NK-92 (cell line): ENCODE results near the gene NOD2.

Experiments used
- DNase-seq: peaks from one replicate; lab custom pipeline; 2025; ENCODE audit not compliant: unreplicated experiment; lab: John Stamatoyannopoulos, UW

The NOD2 gene

GRCh38 chr16:50712956-50713355 lies 19.6 kb downstream of the NOD2 start:
- no peak for DNase-seq

- DNase-seq = no peak
Observed at GRCh38 chr16:50717091-50717490, 23.7 kb downstream of the NOD2 start.

DNA sequence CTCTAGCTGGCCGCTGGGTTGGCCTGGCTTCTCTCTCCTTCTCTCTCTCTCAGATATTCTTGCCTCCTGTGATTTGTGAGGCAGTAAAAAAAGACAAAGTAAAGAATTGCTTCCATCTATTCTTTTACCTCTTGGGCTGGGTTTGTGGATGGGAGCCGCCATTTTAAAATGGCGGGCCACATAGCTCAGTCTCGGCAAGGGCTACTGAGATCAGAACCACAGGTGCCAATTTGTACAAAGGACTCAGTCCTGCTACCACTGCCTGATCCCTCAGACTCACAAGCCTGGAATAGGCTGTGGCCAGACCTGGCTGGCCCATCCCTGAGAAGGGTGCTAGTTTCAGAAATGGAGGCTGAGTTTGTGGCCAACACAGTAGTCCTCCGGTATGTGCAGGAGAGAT lies 24.1 kb downstream of the NOD2 start:
- DNase-seq = no peak

DNA sequence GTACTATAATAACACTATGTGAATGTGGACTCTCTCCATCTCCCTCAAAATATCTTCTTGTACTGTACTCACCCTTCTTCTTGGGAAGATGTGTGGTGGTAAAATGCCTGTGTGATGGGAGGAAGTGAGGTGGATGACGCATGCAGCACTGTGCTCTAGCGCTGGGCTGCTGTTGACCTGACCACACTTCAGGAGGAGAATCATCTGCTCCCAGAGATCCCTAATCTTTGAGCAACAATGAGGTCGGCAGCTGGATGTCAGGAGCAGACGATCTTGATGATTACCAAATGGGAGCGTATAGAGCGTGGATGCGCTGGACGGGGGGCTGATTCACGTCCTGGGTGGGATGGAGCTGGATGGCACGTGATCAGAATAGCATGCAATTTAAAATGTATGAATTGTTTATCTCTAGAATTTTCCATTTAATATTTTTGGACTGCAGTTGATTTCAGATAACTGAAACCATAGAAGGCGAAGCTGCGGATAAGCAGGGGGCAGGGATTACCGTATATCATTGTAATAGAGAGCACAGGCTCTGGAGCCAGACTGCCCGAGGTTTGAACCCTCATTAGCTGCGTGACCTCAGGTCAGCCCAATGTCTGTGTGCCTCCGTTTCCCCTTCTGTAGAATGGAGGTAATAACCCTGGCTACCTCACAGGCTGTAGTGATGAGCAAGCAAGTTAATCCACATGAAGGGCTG lies 24.8 kb downstream of the NOD2 start:
- DNase-seq = no peak

DNA sequence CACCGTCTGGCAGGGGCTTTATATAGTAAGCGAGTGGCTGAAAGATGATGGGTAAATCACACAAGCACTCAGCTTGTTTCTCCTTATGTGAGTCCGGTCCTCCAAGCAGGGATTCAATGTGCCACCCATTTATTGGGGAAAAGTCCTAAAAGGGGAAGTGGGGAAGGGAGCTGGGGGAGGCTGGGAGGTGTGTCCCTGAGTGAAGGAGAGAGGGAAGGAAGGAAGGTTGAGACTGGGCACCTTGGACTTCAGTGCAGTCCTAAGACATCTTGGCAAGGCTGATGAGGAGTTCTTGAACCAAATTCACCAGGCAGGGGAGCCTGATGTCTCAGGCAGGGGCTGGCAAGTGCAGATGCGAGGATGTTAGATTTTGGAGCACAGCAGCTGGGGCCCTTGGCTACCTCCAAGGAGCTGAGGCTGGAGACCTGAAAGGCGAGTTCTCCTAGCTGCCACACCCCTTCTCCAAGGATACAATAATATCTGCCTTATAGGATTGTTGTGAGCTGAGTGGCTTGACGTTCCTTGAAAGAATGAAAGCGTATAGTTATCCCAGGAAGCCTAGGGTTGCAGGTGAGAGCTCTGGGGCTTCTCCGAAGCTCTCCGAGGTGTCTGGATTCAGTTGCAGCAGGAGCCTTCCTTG lies 25.5 kb downstream of the NOD2 start:
- no peak for DNase-seq

DNA sequence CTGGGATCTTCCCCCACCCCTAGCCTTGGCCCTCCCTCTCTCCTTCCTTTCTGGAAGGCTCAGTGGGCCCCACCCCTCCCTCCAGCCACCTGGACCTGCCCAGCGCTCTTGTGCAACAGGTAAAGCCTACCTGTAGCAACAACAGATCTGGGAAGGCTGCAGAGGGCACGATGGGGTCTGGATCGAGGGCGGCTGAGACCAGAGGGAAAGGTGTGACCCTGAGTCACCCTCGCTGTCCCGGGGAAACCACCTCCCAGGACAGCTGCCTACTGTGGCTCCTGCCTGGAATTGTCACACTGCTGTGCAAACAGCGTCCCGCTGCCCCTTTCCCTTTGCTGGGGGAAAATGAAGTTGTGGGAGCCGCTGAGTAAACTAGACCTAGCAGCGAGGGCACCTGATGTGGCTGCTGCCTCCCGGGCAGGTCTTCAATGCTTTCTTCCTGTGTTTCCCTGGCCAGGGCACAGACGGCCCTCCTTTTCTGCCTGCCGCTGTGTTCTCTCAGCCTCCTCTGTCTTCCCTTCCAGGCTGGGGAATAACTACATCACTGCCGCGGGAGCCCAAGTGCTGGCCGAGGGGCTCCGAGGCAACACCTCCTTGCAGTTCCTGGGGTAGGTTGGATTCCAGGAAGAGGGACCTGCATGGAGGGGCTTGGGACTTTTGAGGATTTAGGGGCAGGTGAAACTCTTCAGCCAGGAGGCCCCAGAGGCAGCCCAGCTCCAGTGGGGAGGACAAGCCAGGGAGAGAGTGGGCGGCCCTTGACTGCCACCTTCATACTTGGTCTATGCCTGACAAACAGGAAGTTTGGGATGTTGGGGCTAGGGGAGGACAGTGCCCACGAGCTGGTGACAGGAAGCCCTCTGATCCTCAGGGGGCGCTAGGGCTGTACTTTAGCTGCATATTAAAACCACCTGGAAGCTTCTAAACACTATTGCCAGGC lies 26.3 kb downstream of the NOD2 start:
- DNase-seq = no peak

DNA sequence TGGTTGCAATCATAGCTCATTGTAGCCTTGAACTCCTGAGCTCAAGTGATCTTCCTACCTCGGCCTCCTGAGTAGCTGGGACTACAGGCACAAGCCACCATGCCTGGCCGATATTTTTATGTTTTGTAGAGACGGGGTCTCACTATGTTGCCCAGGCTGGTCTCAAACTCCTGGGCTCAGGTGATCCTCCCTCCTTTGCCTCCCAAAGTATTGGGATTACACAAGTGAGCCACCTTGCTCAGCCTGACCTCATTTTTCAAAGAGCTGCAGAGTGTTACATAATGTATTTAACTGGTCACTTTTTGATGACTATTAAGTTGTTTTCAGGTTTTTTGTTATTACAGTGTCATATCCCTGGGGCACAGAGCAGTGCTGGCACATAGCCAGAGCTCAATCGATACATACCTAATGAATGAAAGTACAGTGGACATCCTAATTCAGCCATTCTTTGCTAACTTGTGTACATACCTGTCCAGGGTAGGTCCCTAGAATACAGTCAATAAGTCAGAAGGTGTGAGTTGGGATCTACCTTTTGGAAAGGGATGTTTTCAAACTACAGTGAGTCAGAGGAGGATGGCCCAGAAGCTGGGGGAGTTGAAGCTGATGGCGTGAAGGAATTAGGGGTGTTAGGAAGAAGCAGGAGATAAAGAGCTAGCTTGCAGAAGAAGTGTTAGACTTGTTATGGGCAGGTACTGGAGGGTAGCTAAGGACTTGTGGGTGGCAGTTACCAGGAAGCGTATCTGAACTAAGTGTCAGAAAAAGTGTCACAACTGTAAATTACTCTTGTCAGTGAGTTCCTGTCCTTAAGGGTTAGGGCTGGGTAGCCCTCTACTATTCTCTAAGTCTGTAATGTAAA lies 28.4 kb downstream of the NOD2 start:
- no peak for DNase-seq

DNA sequence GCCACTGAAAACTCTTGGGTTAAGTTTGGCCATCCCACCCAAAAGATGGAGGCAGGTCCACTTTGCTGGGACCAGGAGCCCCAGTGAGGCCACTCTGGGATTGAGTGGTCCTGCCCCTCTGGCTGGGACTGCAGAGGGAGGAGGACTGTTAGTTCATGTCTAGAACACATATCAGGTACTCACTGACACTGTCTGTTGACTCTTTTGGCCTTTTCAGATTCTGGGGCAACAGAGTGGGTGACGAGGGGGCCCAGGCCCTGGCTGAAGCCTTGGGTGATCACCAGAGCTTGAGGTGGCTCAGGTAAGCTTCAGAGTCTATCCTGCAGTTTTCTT lies 29.0 kb downstream of the NOD2 start:
- DNase-seq = no peak

DNA sequence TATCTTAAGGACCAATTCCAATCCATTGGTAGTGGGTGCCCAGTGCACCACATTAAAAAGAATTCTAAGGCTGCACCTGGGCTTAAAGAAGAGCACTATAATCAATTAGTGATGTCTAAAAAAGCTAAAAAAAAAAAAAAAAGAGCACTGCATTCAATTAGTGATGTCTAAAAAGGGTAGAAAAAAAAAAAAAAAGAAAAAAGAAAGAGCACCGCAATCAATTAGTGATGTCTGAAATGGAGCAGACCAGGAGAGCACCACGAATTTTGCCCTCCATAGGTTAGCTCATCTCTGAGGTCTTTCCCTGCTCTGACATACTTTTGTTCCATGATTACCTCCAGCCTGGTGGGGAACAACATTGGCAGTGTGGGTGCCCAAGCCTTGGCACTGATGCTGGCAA lies 29.6 kb downstream of the NOD2 start:
- DNase-seq = no peak

DNA sequence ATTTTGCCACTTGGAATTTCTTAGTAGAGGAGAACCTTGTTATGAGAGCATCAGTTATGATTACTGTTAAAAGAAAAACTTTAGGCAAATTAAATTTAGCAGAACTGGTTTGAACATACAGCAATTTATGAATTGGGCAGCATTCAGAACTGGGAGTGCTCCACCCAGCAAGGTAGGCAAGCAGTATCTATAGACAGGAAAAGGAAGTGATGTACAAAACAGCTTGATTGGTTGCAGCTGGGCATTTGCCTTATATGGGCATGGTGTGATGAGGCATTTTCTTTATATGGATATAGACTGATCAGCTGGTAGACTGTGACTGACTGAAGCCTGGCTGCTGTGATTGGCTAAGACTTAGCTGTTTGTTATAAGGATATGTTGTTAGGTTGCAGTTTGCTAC lies 30.9 kb downstream of the NOD2 start:
- DNase-seq = no peak

GRCh38 chr16:50731130-50731988 lies 38.0 kb downstream of the NOD2 start:
- DNase-seq = no peak

- DNase-seq = no peak
Observed at GRCh38 chr16:50731989-50732832, 38.8 kb downstream of the NOD2 start.

- DNase-seq = no peak
Observed at GRCh38 chr16:50733468-50733867, 40.1 kb downstream of the NOD2 start.

DNA sequence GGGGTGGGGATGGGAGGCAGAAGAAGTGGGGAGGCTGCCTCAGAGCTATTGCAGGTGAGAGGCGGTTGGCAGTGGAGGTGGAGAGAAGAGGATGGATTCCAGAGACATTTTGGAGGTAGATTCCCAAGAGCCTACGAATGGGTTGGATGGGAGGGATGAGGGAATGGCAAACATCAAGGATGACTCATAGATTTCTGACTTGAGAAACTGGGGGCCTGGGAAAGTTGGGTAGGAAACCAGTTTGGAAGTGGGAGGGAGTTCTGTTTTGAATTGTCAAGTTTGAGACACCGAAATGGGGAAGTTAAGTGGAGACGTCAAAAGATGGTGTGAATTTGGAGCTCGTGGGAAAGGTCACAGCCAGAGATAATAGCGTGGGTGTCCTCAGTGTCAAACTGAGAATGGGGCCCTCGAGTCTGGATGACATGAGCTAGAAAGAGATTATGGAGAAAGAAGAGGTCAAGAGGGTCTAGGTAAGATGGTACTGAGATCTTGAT lies 42.3 kb downstream of the NOD2 start:
- no peak for DNase-seq

DNA sequence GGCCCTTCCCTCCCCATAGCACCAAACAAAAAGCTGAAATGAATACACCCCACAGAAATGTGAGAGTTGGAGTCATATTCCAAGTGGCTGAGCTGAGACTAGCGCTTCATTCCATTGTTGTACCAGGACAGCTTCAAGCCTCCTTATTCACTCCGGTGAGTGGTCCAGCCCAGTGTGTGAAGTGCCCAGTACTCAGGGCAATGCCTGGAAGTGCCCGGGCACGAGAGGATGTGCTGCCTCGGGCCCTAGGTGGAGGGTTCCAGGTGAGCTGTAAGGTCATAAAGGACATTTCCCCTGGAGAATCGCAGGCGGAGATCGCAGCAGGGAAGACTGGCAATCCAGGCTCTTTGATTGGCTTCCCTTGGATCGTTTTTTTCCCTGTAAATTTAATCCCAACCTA lies 43.0 kb downstream of the NOD2 start:
- no peak for DNase-seq

DNA sequence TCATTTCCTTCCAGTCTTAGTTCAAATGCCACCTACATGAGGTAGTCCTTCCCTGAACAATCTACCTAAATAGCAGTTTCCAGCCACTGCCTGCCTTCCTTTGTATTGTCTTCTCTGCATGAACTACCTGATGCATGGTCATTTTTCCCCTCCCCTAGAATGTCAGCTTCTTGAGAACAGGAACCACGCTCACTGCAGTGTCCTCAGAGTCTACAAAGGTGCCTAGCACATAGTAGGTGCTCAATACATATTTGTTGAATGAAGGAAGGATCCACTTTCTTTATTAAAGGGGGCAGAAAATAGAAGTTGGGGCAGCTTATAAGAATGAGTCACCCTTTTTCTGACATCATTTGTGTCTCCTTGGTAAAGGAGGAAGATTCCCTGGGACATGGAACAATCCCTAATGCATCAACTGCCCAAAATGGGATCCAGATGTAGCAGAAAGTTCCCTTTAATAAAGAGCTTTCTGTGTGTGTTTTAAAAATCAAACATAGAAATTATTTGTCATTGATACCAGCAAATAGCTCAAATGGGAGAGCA lies 44.1 kb downstream of the NOD2 start:
- DNase-seq = no peak

GRCh38 chr16:50739031-50739430 lies 45.6 kb downstream of the NOD2 start:
- DNase-seq = no peak

DNA sequence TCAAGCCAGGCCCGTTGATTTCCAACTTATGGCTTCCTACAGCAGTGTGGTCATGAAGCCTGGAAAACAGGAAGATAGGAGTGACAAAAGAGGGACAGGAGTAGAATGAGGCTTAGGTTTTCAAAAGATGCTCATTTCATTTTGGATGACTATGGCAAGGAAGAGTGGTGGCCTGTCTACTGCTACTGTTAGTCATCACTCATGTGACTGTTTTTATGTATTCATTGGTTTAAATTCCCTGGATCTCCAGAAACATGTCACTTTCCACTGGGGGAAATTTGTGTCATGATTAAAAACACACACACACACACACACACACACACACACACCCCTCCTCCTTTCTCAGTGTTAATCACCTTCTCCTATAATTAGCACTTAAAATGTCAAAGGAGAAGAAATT lies 47.3 kb downstream of the NOD2 start:
- no peak for DNase-seq

DNA sequence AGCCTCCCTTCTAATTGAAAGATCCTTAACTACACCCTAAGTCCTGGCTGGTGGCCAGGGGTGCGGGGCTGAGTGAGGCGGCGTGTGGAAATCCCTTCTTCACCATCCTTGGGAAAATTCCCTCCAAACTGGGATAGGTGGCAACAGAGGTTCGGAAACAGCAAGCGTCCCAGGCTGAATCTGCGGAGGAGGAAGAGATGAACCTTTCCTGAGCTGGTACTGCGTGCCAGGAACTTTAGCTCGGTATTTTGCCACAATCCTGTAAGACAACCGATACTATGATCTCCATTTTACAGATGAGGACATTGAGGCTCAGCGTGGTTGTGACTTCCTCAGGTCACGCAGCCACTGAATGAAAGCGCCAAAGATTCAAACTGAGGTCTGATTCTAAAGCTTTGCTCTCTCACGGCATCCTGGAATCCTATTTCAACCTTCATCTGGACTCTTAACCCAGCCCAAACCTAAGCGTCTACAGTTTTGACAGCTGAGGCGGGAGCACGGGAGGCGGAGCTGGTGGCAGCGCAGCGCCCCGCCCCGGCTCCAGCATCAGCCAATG lies 47.9 kb downstream of the NOD2 start:
- no peak for DNase-seq
